Mesodermal cell (in vitro differentiated cells): Measurements from ENCODE around the gene PEAK3.

ENCODE experiments used
- H3K27ac ChIP-seq: 2 replicates; pipeline ENCODE4 v1.7.0; 2013; ENCODE audit warnings: mild to moderate bottlenecking, low read depth, low read length, moderate library complexity; ENCODE audit not compliant: severe bottlenecking
- H3K36me3 ChIP-seq: 2 replicates; pipeline ENCODE4 v1.7.1; 2013; ENCODE audit warnings: mild to moderate bottlenecking, low read length, moderate library complexity; ENCODE audit not compliant: control insufficient read depth, insufficient read depth
- H3K4me1 ChIP-seq: one replicate; pipeline ENCODE4 v1.7.1; 2013; ENCODE audit warnings: mild to moderate bottlenecking, low read length; ENCODE audit not compliant: insufficient read depth, control insufficient read depth, poor library complexity, severe bottlenecking
- H3K4me3 ChIP-seq: 2 replicates; pipeline ENCODE4 v1.7.0; 2013; ENCODE audit warnings: low read length, control low read depth, mild to moderate bottlenecking; ENCODE audit not compliant: insufficient read depth, poor library complexity, severe bottlenecking; ENCODE audit errors: extremely low read depth
- H3K9me3 ChIP-seq: 2 replicates; pipeline ENCODE4 v1.7.1; 2013; ENCODE audit warnings: mild to moderate bottlenecking, low read length, moderate library complexity; ENCODE audit not compliant: control insufficient read depth
- WGBS, 2 experiments: methylation state at CpG; one replicate each; pipeline ENCODE4 v1.1.5; 2013; ENCODE audit warnings: missing lambda C conversion rate in 2 of 2; ENCODE audit not compliant: insufficient coverage in 2 of 2; 5-methylcytosine and 5-hydroxymethylcytosine counted together

PEAK3 gene

GRCh38 chr19:2302319-2303210 lies 20.6 kb upstream of the PEAK3 start:
- Histone ChIP-seq H3K4me1 (no peaks in the 10 kb centered on the region), H3K9me3 (no peaks in the 10 kb centered on the region), H3K4me3 (no peak overlapping the region), H3K36me3 (no peaks in the 10 kb centered on the region), H3K27ac (no peak overlapping the region)
- WGBS, 2 experiments: 49 to 58% methylated on average over 43 to 55 of the region's 62 CpGs

DNA sequence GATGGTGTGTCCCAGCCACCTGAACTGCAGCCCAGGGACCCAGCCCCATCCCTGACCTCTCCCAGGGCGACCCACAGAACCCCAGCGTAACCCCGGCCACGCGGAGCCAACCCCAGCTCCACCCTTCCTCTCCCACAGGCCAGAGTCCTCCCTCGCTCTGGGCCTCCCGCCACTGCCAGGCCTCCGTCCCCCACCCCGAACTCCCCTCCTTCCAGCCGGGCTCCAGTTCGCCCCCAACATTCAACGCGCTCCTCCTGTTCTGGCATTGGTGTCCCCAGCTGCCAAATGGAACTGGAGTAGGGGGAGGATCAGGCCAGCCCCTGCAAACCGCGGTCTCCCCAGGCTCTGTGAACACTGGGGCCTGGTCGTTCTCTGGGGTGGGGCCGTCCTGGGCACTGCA lies 18.6 kb upstream of the PEAK3 start:
- Histone ChIP-seq H3K4me3 (no peak overlapping the region), H3K9me3 (no peaks in the 10 kb centered on the region), H3K4me1 (no peaks in the 10 kb centered on the region), H3K36me3 (no peaks in the 10 kb centered on the region), H3K27ac (no peak overlapping the region)
- 89 to 94% methylated on average over 10 to 11 of the region's 17 CpGs for WGBS, 2 experiments

- H3K4me1 ChIP-seq: peaks cover 4% of the 10 kb centered on the region
- no peak overlapping the region for H3K27ac ChIP-seq
- H3K36me3 ChIP-seq: no peaks in the 10 kb centered on the region
- H3K4me3 ChIP-seq: no peak overlapping the region
- 89% methylated on average over 12 to 15 of the region's 16 CpGs for WGBS, 2 experiments
- H3K9me3 ChIP-seq: no peaks in the 10 kb centered on the region
These were observed 14.2 kb upstream of the PEAK3 start for GRCh38 chr19:2296141-2296540.

DNA sequence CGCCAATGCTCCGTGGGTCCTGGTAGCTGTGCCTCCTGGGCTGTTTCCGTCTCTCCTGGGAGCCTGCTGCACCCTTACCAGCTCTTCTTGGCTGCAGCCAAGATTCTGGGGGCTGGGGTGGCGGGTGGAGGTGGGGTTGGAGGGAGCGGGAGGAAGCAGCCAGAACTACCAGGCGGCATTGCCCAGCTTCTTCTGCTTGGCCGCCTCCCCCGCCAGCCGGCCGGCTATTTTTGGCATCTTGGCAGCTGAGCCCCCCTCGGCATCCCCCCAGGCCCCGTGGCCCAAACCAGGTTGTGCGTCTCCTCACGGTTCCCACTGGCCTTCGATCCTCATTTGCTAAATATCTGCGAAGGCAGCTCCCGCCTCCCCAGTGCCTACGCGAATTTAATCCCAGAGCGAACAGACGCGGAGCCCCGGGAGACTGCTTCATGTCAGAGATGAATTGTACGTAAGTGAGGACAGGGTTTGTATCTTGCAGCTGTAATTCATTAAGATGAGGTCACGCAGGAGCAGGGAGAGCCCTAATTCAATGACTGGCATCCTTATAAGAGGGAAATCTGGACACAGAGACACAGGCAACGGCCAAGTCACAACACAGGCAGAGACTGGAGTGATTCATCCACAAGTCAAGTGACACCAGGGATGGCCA lies 12.8 kb upstream of the PEAK3 start:
- H3K27ac ChIP-seq: no peak overlapping the region
- no peaks in the 10 kb centered on the region for H3K36me3 ChIP-seq
- no peaks in the 10 kb centered on the region for H3K9me3 ChIP-seq
- WGBS, 2 experiments: 78 to 82% methylated on average over 22 to 25 of the region's 26 CpGs
- no peak overlapping the region for H3K4me3 ChIP-seq
- H3K4me1 ChIP-seq: peaks cover 11% of the 10 kb centered on the region

- WGBS, 2 experiments: 3 to 4% methylated on average over 47 to 57 of the region's 67 CpGs
- peak overlapping the region; percentile 5 for H3K4me3 ChIP-seq
- no peaks in the 10 kb centered on the region for H3K36me3 ChIP-seq
- no peaks in the 10 kb centered on the region for H3K9me3 ChIP-seq
- H3K4me1 ChIP-seq: peaks cover 17% of the 10 kb centered on the region
- H3K27ac ChIP-seq: no peak overlapping the region
These were observed 9.3 kb upstream of the PEAK3 start for GRCh38 chr19:2291185-2291751.

DNA sequence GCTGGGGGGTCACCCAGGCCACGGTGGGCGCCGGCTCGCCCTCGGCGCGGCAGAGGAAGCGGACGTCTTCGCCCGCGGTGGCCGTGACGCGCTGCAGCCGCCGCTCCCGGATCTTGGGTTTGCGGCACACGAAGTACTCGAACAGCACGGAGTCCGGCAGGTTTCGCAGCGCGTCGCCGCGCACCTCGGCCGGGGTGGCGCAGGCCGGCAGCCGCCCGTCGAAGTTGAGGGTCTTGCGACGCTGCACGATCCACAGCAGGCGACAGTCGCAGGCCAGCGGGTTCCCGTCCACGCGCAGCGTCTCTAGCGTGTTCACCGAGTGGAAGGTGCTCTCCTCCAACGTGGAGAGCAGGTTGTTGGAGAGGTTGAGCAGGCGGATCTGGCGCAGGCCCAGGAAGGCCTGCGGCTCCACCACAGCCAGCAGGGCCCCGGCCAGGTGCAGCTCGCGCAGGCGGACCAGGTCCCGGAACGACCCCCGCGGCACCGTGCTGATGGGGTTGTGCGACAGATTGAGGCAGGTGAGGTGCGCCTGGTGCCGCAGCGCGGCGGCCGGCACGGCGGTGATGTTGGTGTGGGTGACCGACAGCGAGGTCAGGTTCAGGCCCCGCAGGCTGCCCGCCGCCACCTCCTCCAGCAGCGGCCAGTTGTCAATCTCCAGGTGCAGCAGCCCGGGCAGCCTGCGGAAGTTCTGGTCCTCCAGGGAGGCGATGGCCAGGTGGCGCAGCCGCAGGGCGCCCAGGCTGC lies 8.6 kb upstream of the PEAK3 start:
- Histone ChIP-seq H3K4me1 (peaks cover 17% of the 10 kb centered on the region), H3K4me3 (no peak overlapping the region), H3K9me3 (no peaks in the 10 kb centered on the region), H3K27ac (no peak overlapping the region), H3K36me3 (no peaks in the 10 kb centered on the region)
- WGBS, 2 experiments: 7 to 8% methylated on average over 69 to 77 of the region's 82 CpGs

DNA sequence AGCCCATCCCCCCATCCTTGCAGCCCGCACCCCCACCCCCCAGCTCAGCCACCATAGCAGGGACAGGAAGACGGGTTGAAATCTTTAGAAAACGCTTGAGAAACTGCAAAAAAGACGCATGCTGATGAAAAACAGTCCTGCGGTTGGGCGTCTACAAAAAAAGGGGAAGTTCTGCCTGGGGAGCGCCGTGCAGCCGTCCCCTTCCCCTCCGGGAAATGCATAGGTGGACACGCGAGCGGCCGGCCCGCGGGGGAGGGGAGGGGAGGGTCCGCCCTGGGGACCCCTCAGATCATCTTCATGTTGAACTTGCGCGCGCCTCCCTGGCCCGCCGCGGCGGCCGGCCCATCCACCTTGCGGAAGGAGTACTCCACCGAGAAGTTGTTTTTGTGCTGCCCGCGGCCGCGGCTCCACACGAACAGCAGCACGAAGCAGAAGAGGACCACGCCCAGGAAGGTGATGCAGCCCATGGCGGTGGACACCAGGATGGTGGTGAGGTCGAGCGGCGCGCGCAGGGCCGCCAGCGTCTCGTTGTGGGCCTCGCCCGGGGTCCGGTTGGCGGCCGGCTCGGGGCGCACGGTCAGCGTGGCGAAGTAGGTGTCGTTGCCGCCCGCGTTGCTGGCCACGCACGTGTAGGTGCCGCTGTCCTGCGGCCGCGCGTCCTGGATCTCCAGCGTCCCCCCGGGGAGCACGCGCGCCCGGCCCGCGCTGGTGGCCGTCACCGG lies 7.9 kb upstream of the PEAK3 start:
- 3 to 6% methylated on average over 43 to 63 of the region's 74 CpGs for WGBS, 2 experiments
- Histone ChIP-seq H3K9me3 (no peaks in the 10 kb centered on the region), H3K27ac (no peak overlapping the region), H3K4me3 (no peak overlapping the region), H3K4me1 (peaks cover 17% of the 10 kb centered on the region), H3K36me3 (no peaks in the 10 kb centered on the region)

- Histone ChIP-seq H3K4me1 (peaks cover 15% of the 10 kb centered on the region), H3K27ac (no peak overlapping the region), H3K36me3 (no peaks in the 10 kb centered on the region), H3K9me3 (no peaks in the 10 kb centered on the region), H3K4me3 (no peak overlapping the region)
- WGBS, 2 experiments: 78 to 80% methylated on average over 12 to 21 of the region's 28 CpGs
These were observed 7.1 kb upstream of the PEAK3 start for GRCh38 chr19:2288818-2289713.

- no peaks in the 10 kb centered on the region for H3K36me3 ChIP-seq
- H3K4me1 ChIP-seq: peaks cover 13% of the 10 kb centered on the region
- 88 to 91% methylated on average over 15 to 17 of the region's 17 CpGs for WGBS, 2 experiments
- H3K4me3 ChIP-seq: no peak overlapping the region
- no peaks in the 10 kb centered on the region for H3K9me3 ChIP-seq
- H3K27ac ChIP-seq: no peak overlapping the region
These were observed 6.4 kb upstream of the PEAK3 start for GRCh38 chr19:2288338-2288817.
